Spleen (tissue), 7 donors: ENCODE results near the gene FAM47E.

Experiments
- CTCF ChIP-seq, 11 experiments: fragments of 200-600 bp in 7 of 11; fragments of 450-650 bp in 4 of 11; sonication (generic) in 4 of 11; IDR thresholded peaks in 8 of 11; conservative IDR thresholded peaks in 3 of 11; 1 replicate in 7 of 11; 2 replicates in 4 of 11; pipeline versions ENCODE4 v1.4.0 to v1.8.0; 2016 to 2021; ENCODE audit warnings: antibody characterized with exemption in 11 of 11, inconsistent platforms in 4 of 11, mild to moderate bottlenecking in 1 of 11
- POLR2A ChIP-seq, 3 donors: fragments of 450-650 bp; IDR thresholded peaks; one replicate each; pipeline ENCODE4 v1.5.1; 2017; ENCODE audit warnings: antibody characterized with exemption in 3 of 3, mild to moderate bottlenecking in 1 of 3
- POLR2AphosphoS5 ChIP-seq, 3 donors: sonication (generic); formaldehyde crosslinking; IDR thresholded peaks; one replicate each; pipeline ENCODE4 v1.5.1; 2017; ENCODE audit warnings: antibody characterized with exemption in 3 of 3
- donor health status: DM: no; HTN: no; CAD: no; lungs with moderate emphysema.
- donor health status: DM: no; HTN: no; CAD: no.
- donor health status: DM: no; HTN: no; CAD: no.

GRCh38 chr4:76272999-76273398 is 21.5 kb downstream of the FAM47E start:
- TF ChIP-seq CTCF (IDR thresholded peaks at IDR 0.05 in 8 of 11, conservative IDR thresholded peaks at IDR 0.05 in 3 of 11) (no peak), POLR2A (IDR thresholded peaks at IDR 0.05) (no peak), POLR2AphosphoS5 (IDR thresholded peaks at IDR 0.05) (no peak)
